NCI-H2196 treated with DMSO at 0.1 percent for 48 hours (cell line): Measurements from ENCODE around the gene IGSF22.

ENCODE experiments used
- DNase-seq: peaks from one replicate; lab custom pipeline; 2025; ENCODE audit not compliant: unreplicated experiment; lab: John Stamatoyannopoulos, UW

Gene IGSF22

GRCh38 chr11:18726040-18726439 is at the start of gene IGSF22:
IGSF22 (minus strand) TSS chr11:18726188; CDS start chr11:18724236, 1,952 bp downstream.
- DNase-seq: no peak

GRCh38 chr11:18774801-18775200 is 48.8 kb upstream of the IGSF22 start:
- DNase-seq: no peak

- no peak for DNase-seq
Observed at GRCh38 chr11:18773681-18774080, 47.7 kb upstream of the IGSF22 start.

- DNase-seq: no peak
Observed at GRCh38 chr11:18773104-18773503, 47.1 kb upstream of the IGSF22 start.

- no peak for DNase-seq
Observed at GRCh38 chr11:18772211-18772610, 46.2 kb upstream of the IGSF22 start.

GRCh38 chr11:18771266-18772035 is 45.5 kb upstream of the IGSF22 start:
- DNase-seq: no peak

GRCh38 chr11:18770479-18771125 is 44.6 kb upstream of the IGSF22 start:
- DNase-seq: no peak

GRCh38 chr11:18769802-18770456 is 43.9 kb upstream of the IGSF22 start:
- no peak for DNase-seq

GRCh38 chr11:18768978-18769377 is 43.0 kb upstream of the IGSF22 start:
- DNase-seq: no peak

- DNase-seq: no peak
Observed at GRCh38 chr11:18768472-18768901, 42.5 kb upstream of the IGSF22 start.

- DNase-seq: no peak
Observed at GRCh38 chr11:18766015-18766414, 40.0 kb upstream of the IGSF22 start.

- no peak for DNase-seq
Observed at GRCh38 chr11:18765554-18765953, 39.6 kb upstream of the IGSF22 start.

GRCh38 chr11:18761741-18762140 is 35.8 kb upstream of the IGSF22 start:
- no peak for DNase-seq

- no peak for DNase-seq
Observed at GRCh38 chr11:18761144-18761543, 35.2 kb upstream of the IGSF22 start.

- no peak for DNase-seq
Observed at GRCh38 chr11:18757811-18758210, 31.8 kb upstream of the IGSF22 start.

- no peak for DNase-seq
Observed at GRCh38 chr11:18756889-18757288, 30.9 kb upstream of the IGSF22 start.

GRCh38 chr11:18754308-18754707 is 28.3 kb upstream of the IGSF22 start:
- no peak for DNase-seq

- no peak for DNase-seq
Observed at GRCh38 chr11:18752502-18752901, 26.5 kb upstream of the IGSF22 start.

GRCh38 chr11:18750944-18751343 is 25.0 kb upstream of the IGSF22 start:
- no peak for DNase-seq

GRCh38 chr11:18749681-18750319 is 23.8 kb upstream of the IGSF22 start:
- no peak for DNase-seq

GRCh38 chr11:18748766-18749365 is 22.9 kb upstream of the IGSF22 start:
- no peak for DNase-seq
